Measurements from ENCODE around the gene NTM.

NTM gene

DNA sequence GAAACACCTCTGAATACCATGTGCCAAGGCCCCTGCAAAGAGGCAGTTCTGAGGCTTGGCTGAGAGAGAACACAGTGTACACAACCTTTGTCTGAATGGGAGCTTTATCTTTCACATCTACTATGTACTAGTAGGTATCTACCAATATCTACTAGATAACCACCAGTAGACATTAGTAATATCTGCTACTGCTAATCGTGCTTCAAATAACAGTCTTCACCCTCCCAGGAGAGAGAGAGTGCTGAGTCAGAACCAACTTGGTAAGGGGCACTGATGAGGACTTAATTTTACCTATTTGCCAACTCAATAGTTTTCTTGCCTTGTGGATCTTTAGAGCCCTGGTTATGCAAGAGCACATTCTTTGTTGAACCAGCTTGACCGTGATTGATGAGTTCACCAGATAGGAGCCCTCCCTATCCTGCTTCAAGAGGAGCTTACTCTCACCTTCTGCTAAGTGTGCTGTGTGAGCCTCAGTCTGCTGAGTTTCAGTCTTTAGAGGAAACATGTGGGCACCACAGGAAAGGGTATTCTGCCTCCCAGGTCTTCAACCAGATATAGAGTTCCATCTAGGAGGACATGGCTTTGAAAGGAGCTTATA lies 967.5 kb downstream of the NTM start:
- DNase-seq (ENCODE audit: low spot score), result no peak
- Mint-ChIP-seq H3K27me3 (ENCODE audit: low read depth) (no peaks in the 10 kb centered on the region), H3K4me3 (no peak overlapping the region), H3K4me1 (ENCODE audit: low read depth) (peaks cover 2% of the 10 kb centered on the region), H3K36me3 (ENCODE audit: low read depth) (no peaks in the 10 kb centered on the region), H3K9me3 (no peaks in the 10 kb centered on the region), H3K27ac (no peak overlapping the region)

DNA sequence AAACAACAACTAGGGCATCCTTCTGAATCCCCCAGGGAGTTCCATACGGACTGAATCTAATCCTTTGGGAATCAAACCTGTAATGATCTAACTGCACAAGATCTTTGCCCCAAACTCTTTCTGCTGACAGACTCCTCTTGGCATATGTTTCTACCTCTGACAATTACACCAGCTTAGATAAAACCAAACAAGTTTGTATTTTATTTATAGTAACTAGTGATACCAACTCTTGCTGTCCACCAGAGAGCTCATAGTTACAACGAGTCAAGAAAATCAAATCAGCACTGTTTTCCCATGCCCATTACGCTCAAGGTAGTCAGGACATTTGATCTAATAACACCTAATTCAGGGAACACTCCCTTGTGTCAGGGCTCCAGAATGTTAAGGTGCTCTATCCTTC lies 972.0 kb downstream of the NTM start:
- Mint-ChIP-seq H3K36me3 (ENCODE audit: low read depth) (no peaks in the 10 kb centered on the region), H3K27me3 (ENCODE audit: low read depth) (no peaks in the 10 kb centered on the region), H3K9me3 (no peaks in the 10 kb centered on the region), H3K4me1 (ENCODE audit: low read depth) (peaks cover 19% of the 10 kb centered on the region), H3K4me3 (no peak overlapping the region), H3K27ac (no peak overlapping the region)
- no peak for DNase-seq (ENCODE audit: low spot score)

DNA sequence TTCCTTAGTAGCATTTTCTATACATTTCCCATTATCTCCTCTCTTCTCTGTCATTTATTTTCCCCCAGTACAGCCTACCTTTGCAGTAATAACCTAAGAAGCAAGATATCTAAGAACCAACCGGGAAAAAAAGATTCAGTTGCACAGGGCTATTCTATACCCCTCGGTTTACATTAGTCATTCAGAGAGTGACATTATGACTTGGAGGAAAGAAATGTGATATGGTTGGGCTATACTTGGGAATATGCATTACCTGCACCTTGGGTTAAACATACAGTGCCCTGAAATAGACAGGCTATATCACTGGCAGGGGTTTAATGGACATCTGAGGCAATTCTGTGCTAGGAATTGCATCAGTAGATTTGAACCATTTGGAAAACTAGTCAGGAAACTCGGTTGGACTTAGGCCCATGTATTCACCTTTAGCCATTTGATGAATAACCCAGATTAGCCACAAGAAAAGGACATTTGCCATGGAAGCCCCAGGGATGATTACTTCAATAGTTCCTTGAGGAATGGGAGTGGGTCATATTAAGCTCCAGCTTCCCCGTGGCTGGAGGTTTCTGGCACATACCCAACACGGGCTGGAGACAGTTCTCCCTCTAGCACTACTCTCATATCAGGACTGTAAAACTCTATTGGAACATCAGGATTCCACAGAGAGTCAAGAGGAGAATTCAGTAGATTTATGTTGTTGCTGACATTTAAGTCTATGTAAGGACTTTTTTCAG lies 973.2 kb downstream of the NTM start:
- no peak overlapping the region for H3K4me3 Mint-ChIP-seq
- no peaks in the 10 kb centered on the region for H3K27me3 Mint-ChIP-seq (ENCODE audit: low read depth)
- H3K4me1 Mint-ChIP-seq (ENCODE audit: low read depth), result peaks cover 26% of the 10 kb centered on the region
- H3K9me3 Mint-ChIP-seq, result no peaks in the 10 kb centered on the region
- H3K36me3 Mint-ChIP-seq (ENCODE audit: low read depth), result no peaks in the 10 kb centered on the region
- no peak for DNase-seq (ENCODE audit: low spot score)
- no peak overlapping the region for H3K27ac Mint-ChIP-seq

DNA sequence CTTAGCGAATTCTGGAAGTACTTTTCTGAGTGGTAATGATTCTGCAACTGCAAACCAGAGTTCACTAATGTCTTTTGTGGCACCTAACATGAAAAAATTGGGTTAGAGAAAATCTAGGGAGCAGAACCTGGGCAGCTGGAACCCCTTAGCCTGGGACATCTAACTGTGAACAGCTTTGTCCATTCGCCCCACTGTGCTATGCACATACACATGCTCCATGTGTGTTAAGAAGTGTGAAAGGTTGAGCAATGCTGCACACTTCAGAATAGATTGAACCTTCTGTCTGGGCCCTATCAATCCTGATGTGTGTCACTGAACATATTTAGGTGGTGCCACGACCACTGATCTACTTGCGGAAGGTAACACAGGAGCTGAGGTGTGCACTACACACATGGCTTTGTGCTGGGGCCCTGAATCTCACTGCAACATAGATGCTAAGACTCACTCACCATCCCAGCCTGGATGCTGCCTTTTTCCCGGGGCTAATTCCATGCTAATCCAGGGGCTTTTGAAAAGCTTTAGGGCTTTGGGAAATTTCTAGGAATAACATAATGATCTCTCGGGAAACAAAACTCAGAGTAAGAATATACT lies 976.2 kb downstream of the NTM start:
- Mint-ChIP-seq H3K4me3 (no peak overlapping the region), H3K27me3 (ENCODE audit: low read depth) (no peaks in the 10 kb centered on the region), H3K27ac (no peak overlapping the region)

DNA sequence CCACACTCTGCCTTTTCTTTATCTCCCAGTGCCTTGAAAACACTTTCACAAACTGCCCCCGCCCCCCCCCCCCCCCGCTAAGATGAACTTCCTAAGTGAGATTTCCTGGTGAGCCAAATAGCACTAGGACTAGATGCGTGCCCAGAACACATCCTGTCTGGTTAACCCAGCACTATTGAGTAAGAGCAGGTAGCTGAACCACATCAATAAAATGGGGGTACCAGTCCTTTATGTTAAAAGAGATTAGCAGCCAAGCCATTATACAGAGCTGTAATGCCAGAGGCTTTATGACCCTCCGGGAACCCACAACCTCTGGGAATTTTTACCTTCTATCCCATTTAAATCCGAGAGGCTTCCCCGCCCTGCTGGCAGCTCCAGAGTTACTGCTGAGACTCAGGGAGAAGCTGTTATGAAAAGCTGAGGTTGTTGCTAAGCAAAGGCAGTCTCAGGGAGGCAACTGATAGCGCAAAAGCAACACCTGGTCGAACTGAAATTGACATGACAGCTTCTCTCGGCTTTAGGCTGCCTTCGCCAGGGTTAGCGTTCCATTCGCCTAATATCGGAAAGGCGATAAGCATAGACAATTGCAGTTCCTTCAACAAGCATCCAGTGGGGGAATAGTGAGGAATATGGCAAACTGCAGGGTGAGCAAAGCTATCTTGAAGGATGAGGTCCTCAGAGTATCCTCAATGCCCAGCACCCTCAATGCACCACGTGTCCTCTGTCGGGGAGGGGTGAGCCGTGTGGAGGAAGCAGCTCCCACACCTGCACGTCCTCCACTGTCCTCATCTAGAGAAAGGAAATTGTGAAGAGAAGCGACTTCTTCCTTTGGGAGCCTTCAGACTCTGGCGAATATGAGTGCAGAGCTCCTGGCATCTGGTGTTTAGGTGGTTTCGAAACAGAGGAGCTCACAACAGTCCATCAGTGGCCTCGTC lies 977.0 kb downstream of the NTM start:
- H3K36me3 Mint-ChIP-seq (ENCODE audit: low read depth), result no peaks in the 10 kb centered on the region
- H3K4me3 Mint-ChIP-seq, result no peak overlapping the region
- no peaks in the 10 kb centered on the region for H3K27me3 Mint-ChIP-seq (ENCODE audit: low read depth)
- H3K27ac Mint-ChIP-seq, result peak overlapping the region; percentile 27
- no peak for DNase-seq (ENCODE audit: low spot score)
- peaks cover 28% of the 10 kb centered on the region for H3K4me1 Mint-ChIP-seq (ENCODE audit: low read depth)
- no peaks in the 10 kb centered on the region for H3K9me3 Mint-ChIP-seq

More for the DNA sequence above, 976.2 kb downstream of the NTM start:
- Mint-ChIP-seq H3K36me3 (ENCODE audit: low read depth) (no peaks in the 10 kb centered on the region), H3K9me3 (no peaks in the 10 kb centered on the region), H3K4me1 (ENCODE audit: low read depth) (peaks cover 28% of the 10 kb centered on the region)
- no peak for DNase-seq (ENCODE audit: low spot score)

DNA sequence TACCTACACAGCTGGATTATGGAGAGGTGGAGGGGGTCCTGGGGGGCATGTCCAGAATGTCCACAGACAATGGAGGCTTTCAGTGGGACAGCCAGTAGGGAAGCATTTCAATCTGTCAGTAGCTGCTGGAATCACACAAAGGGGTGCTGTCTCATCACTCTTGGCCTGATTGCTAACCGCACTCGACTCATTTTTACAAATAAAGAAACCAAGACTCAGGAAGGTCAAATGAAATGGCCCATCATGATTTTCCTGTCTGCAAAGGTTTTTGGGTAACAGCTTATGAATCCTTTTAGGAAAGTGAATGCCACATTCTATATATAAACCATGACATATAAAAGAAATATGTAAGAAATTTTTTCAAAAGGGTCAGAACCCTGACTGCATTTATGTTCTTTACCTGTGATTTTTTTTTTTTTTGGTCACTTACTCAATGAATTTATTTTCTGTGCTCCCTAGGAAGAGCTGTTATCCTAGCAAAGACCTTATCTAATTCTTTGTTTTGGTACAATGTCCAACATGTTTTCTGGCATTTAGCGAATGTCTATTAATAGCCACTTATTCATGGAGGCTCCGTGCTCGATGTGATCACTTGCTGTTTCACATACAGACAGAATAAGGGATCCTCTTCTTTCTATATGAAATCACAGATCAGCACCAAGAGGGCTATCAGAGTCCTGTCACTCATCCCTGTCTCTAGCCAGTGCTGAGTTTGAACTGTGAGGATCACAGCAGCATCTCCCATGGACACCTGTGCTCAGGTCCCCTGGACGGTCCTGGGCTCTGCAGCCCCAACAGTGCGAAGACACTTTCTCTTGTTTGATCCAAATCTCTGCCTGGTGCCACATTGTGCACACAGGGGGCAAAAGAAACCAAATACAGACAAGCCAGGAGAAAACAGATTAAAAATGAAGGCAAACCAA lies 979.7 kb downstream of the NTM start:
- no peak overlapping the region for H3K27ac Mint-ChIP-seq
- no peaks in the 10 kb centered on the region for H3K27me3 Mint-ChIP-seq (ENCODE audit: low read depth)
- no peak overlapping the region for H3K4me3 Mint-ChIP-seq
- H3K4me1 Mint-ChIP-seq (ENCODE audit: low read depth), result peaks cover 18% of the 10 kb centered on the region
- no peaks in the 10 kb centered on the region for H3K36me3 Mint-ChIP-seq (ENCODE audit: low read depth)
- peaks cover 3% of the 10 kb centered on the region for H3K9me3 Mint-ChIP-seq
- DNase-seq (ENCODE audit: low spot score), result no peak

DNA sequence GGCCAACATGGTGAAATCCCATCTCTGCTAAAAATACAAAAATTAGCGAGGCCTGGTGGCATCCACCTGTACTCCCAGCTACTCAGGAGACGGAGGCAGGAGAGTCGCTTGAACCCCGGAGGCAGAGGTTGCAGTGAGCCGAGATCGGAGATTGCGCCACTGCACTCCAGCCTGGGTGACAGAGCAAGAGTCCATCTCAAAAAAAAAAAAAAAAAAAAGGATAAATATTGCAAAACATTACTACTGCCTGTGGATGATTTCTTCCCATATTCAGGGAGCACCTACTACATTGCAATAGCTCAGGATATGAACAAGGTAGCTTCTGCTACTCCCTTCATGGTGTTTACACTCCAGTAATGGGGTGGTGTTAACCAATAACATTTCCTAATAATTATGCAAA lies 980.6 kb downstream of the NTM start:
- Mint-ChIP-seq H3K4me3 (no peak overlapping the region), H3K4me1 (ENCODE audit: low read depth) (peaks cover 18% of the 10 kb centered on the region), H3K9me3 (peaks cover 4% of the 10 kb centered on the region), H3K36me3 (ENCODE audit: low read depth) (no peaks in the 10 kb centered on the region), H3K27ac (no peak overlapping the region), H3K27me3 (ENCODE audit: low read depth) (no peaks in the 10 kb centered on the region)
- DNase-seq (ENCODE audit: low spot score), result no peak

DNA sequence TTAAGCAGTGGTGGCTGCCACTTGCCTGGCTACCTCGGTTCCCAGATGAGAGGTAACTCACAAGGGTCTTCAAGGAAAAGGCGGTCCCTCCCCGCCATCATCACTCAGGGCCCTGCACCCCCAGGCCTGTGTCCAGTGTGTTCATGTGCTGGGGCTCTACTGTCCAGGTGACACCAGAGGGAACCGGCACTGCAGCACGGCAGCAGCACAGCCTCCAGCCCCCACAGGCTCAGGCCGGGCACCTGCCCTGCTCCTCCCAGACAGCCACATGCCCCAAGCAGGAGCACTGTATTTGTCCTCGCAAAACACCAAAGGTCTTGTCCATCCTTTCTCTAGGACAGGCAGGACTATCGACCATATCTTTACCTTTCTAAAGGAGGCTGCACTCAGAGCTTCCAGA lies 982.1 kb downstream of the NTM start:
- no peak for DNase-seq (ENCODE audit: low spot score)
- Mint-ChIP-seq H3K27me3 (ENCODE audit: low read depth) (no peaks in the 10 kb centered on the region), H3K9me3 (peaks cover 4% of the 10 kb centered on the region), H3K4me1 (ENCODE audit: low read depth) (peaks cover 17% of the 10 kb centered on the region), H3K4me3 (no peak overlapping the region), H3K27ac (no peak overlapping the region), H3K36me3 (ENCODE audit: low read depth) (no peaks in the 10 kb centered on the region)

DNA sequence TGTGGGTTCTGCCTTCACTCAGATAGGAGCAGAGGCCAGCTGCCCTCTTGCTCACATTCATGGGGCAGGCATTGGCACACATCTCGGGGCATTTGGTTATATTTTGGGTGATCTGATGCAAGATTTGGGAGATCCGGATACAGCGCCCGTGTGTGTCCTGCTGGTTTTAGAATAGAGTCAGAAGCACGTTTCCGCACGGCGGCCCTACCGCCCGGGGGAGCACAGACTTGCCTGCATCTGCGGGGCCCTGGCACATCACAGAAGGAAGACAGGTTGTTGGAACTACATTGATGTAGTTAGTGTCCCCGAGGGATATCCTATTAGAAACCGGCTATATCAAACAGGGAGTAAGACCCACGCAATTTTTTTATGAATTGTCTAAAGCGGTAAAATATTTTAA lies 982.8 kb downstream of the NTM start:
- Mint-ChIP-seq H3K4me1 (ENCODE audit: low read depth) (peaks cover 16% of the 10 kb centered on the region), H3K36me3 (ENCODE audit: low read depth) (no peaks in the 10 kb centered on the region), H3K9me3 (peaks cover 4% of the 10 kb centered on the region), H3K27me3 (ENCODE audit: low read depth) (no peaks in the 10 kb centered on the region), H3K27ac (no peak overlapping the region), H3K4me3 (no peak overlapping the region)
- DNase-seq (ENCODE audit: low spot score), result no peak

DNA sequence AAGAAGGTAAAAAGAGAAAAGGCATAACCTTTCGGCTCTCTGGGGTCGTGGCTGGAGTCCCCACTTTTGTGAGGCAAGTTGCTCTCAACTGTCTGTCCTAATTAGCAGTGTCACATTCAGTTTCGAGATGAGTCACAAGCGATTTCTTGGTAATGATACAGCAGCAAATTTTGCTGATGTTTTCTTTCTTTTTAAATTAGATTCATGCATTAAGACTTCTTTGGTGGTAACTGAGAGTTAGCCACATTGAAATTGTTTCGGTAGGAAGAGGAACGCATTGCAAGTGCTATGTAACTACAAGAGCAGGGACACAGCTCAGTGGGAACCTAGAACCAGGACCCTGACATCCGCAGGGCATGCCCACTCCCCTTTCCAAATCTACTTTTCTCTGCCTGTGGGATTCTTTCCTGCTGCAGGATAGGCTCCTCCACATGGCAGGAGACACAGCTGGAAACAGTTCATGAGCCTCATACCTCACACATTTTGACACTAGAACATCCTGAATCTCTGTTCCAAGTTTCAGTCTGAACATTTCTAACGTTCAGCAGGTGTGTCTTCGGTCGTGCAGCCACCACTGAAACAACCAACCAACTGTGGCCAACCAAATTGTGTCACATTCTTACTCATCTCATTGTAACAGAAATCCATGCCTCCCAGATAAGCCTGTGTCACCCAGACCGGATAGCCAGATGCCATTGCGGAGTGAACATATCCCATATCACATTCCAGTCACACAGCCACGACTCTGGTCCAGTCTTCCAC lies 987.6 kb downstream of the NTM start:
- Mint-ChIP-seq H3K4me3 (peak overlapping the region; percentile 44), H3K27ac (peak overlapping the region; percentile 67), H3K36me3 (ENCODE audit: low read depth) (no peaks in the 10 kb centered on the region), H3K27me3 (ENCODE audit: low read depth) (no peaks in the 10 kb centered on the region), H3K4me1 (ENCODE audit: low read depth) (peaks cover 31% of the 10 kb centered on the region), H3K9me3 (peaks cover 14% of the 10 kb centered on the region)
- DNase-seq (ENCODE audit: low spot score), result peak; percentile 11

DNA sequence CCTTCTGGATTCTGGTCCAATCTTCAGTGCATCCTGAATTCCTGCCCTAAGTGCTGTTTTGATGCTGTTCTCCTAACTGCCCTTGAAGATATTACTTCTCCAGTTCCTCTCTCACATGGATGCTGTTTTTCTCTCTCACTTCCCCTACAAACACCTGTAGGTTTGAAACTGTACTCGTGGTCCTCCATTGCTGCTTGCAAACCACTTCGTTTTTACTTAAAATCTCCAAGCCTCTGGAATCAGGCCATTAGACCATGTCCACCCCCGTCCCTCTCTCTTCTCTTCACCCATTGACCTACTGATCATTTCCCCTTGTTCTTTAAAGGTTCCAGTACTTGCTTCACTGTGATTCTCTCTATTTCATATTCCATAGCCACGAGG lies 988.1 kb downstream of the NTM start:
- H3K9me3 Mint-ChIP-seq, result peaks cover 20% of the 10 kb centered on the region
- no peak for DNase-seq (ENCODE audit: low spot score)
- peak overlapping the region; percentile 44 for H3K4me3 Mint-ChIP-seq
- peaks cover 31% of the 10 kb centered on the region for H3K4me1 Mint-ChIP-seq (ENCODE audit: low read depth)
- H3K27me3 Mint-ChIP-seq (ENCODE audit: low read depth), result no peaks in the 10 kb centered on the region
- H3K27ac Mint-ChIP-seq, result peak overlapping the region; percentile 67
- H3K36me3 Mint-ChIP-seq (ENCODE audit: low read depth), result no peaks in the 10 kb centered on the region

DNA sequence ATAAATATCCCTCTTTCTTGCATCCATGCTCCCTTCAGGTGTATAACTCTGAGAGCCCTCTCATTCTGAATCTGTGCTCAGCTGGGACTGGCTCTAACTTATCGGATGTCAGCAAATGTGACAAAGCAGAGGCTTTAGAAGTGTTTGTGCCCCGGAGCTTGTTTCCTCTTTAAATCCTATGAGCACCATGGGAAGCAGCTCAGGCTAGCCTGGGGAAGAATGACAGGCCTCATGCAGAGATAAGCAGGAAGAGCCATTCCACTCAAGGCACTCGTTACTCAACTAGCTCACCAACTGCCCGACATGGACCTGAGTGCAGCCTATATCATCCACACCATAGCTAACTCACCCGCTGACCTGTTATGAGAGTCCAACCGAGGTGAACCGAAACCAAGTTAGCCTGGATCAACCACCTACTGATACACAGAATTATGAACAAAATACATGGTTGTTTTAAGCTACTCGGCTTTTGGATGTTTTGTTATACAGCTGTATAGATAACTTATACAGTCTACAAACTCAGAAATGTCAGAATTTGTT lies 990.7 kb downstream of the NTM start:
- H3K27me3 Mint-ChIP-seq (ENCODE audit: low read depth), result no peaks in the 10 kb centered on the region
- H3K4me1 Mint-ChIP-seq (ENCODE audit: low read depth), result peaks cover 29% of the 10 kb centered on the region
- no peaks in the 10 kb centered on the region for H3K36me3 Mint-ChIP-seq (ENCODE audit: low read depth)
- H3K4me3 Mint-ChIP-seq, result no peak overlapping the region
- peaks cover 23% of the 10 kb centered on the region for H3K9me3 Mint-ChIP-seq
- DNase-seq (ENCODE audit: low spot score), result no peak
- H3K27ac Mint-ChIP-seq, result no peak overlapping the region

All from T-helper 2 cell treated with Interferon-gamma antibody and Interleukin-4, amounts not matched to agents 5 μg/mL and 100 μg/mL, for 36 hours (primary cell).